Nephron (organoid): Measurements from ENCODE around the gene KMT2D.

ENCODE experiments used
- H3K27ac Mint-ChIP-seq, 3 experiments: 2 replicates each; pipeline ENCODE4 v1.8.0; 2020; ENCODE audit warnings: mixed read lengths in 3 of 3, mild to moderate bottlenecking in 2 of 3, moderate library complexity in 1 of 3
- H3K27me3 Mint-ChIP-seq: 2 replicates; pipeline ENCODE4 v1.8.0; 2021; ENCODE audit warnings: low read depth, mild to moderate bottlenecking, moderate library complexity, mixed read lengths
- H3K36me3 Mint-ChIP-seq: 2 replicates; pipeline ENCODE4 v1.8.0; 2020; ENCODE audit warnings: low read depth, mixed read lengths
- H3K4me1 Mint-ChIP-seq: 2 replicates; pipeline ENCODE4 v1.8.0; 2020; ENCODE audit warnings: mixed read lengths
- H3K4me3 Mint-ChIP-seq, 3 experiments: 2 replicates each; pipeline ENCODE4 v1.8.0; 2020; ENCODE audit warnings: mild to moderate bottlenecking in 3 of 3, mixed read lengths in 3 of 3, moderate library complexity in 2 of 3
- H3K9me3 Mint-ChIP-seq: 2 replicates; pipeline ENCODE4 v1.8.0; 2020; ENCODE audit warnings: mixed read lengths
- TF ChIP-seq, protein P1 (sequence below), 3 experiments: fragments of 200-600 bp; sonication (generic); IDR thresholded peaks; one replicate each; pipeline ENCODE4 v1.5.0; 2021; ENCODE audit warnings: antibody characterized with exemption in 3 of 3; ENCODE audit not compliant: unreplicated experiment in 3 of 3

Gene KMT2D

DNA sequence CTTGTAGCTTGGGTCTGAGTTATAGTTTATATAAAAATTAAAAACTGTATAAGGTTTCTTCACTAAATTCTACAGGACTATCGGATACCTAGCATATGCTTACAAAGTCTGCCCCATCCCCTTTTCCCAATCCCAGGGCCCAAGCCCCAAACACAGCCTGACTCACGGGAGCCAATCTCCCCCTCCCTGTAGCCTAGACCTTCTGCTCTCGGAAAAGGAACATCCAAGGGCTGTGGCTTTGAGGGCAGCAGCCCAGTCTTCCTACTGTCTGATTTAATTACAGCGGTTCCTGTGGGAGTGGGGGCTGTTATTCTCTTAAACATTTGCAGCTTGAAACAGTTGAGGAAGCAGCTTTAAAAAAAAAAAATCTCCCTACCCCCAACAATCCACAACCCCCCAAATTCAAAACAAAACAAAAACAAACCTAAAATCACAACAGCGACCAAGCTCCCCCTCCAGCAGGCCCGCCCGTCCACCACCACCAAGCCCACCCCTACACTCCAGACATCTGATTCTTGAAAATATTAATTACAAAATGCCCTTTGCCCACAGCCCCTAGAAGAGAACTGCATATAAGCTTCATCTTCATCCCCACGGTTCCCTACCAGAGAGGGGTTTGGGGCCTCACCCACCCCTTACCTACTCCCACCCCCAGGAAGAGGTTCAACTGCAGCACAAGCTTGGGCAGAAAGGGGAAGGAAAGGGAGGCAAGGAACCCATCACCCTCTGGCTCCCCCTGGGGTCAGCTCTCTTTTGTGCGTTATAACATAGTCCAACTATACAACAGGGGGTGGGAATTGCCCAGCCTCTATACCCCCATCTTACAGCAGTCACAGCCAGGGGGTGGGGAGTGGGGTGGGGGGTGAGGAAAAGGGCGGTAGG, 40.9 kb downstream of the KMT2D start:
- Mint-ChIP-seq H3K4me3 (peak overlapping the region; percentile 96 to 98 (median 98)), H3K27ac (peak overlapping the region; percentile 98 to 99 (median 99)), H3K27me3 (no peaks in the 10 kb centered on the region), H3K36me3 (peaks cover 27% of the 10 kb centered on the region), H3K4me1 (peaks cover 37% of the 10 kb centered on the region), H3K9me3 (no peaks in the 10 kb centered on the region)
- TF ChIP-seq, protein P1, sequence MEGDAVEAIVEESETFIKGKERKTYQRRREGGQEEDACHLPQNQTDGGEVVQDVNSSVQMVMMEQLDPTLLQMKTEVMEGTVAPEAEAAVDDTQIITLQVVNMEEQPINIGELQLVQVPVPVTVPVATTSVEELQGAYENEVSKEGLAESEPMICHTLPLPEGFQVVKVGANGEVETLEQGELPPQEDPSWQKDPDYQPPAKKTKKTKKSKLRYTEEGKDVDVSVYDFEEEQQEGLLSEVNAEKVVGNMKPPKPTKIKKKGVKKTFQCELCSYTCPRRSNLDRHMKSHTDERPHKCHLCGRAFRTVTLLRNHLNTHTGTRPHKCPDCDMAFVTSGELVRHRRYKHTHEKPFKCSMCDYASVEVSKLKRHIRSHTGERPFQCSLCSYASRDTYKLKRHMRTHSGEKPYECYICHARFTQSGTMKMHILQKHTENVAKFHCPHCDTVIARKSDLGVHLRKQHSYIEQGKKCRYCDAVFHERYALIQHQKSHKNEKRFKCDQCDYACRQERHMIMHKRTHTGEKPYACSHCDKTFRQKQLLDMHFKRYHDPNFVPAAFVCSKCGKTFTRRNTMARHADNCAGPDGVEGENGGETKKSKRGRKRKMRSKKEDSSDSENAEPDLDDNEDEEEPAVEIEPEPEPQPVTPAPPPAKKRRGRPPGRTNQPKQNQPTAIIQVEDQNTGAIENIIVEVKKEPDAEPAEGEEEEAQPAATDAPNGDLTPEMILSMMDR (IDR thresholded peaks at IDR 0.05; ENCODE audit: unreplicated experiment in 3 of 3), result no peak

DNA sequence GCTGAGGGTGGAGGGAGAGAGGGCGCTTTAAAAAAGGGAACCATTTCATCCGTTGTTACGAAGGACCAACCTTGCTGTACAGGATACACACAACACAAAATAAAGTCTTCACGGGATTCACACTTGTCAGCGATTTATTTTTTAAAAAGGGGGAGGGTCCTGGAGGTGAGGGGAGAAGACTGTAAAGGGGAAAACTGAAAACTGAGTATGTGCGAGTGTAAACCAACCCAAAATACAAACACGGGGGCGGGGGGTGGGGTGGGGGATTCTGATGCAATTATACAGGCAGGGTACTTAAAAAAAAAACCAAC, 41.5 kb downstream of the KMT2D start:
- Mint-ChIP-seq H3K4me1 (peaks cover 42% of the 10 kb centered on the region), H3K4me3 (peak overlapping the region; percentile 96 to 98 (median 98)), H3K9me3 (no peaks in the 10 kb centered on the region), H3K36me3 (peaks cover 26% of the 10 kb centered on the region), H3K27me3 (no peaks in the 10 kb centered on the region), H3K27ac (peak overlapping the region; percentile 98 to 99 (median 99))
- TF ChIP-seq, protein P1 (IDR thresholded peaks at IDR 0.05; ENCODE audit: unreplicated experiment in 3 of 3), result no peak

- H3K27ac Mint-ChIP-seq, result peak within 1 kb of the TSS; percentile 98 to 99 (median 99)
- peaks cover 25% of the 10 kb centered on the region for H3K36me3 Mint-ChIP-seq
- H3K4me3 Mint-ChIP-seq, result peak within 1 kb of the TSS; percentile 96 to 98 (median 98)
- no peaks in the 10 kb centered on the region for H3K27me3 Mint-ChIP-seq
- no peaks in the 10 kb centered on the region for H3K9me3 Mint-ChIP-seq
- TF ChIP-seq, protein P1 (IDR thresholded peaks at IDR 0.05; ENCODE audit: unreplicated experiment in 3 of 3), result peak; percentile 43 to 58 (median 50)
- H3K4me1 Mint-ChIP-seq, result peaks cover 42% of the 10 kb centered on the region
Measured at GRCh38 chr12:49018261-49019119, 42.1 kb downstream of the KMT2D start, which contains the start of gene PRKAG1. Gene PRKAG1 (minus strand): TSS chr12:49018776. CDS start chr12:49018740, 36 bp downstream.

DNA sequence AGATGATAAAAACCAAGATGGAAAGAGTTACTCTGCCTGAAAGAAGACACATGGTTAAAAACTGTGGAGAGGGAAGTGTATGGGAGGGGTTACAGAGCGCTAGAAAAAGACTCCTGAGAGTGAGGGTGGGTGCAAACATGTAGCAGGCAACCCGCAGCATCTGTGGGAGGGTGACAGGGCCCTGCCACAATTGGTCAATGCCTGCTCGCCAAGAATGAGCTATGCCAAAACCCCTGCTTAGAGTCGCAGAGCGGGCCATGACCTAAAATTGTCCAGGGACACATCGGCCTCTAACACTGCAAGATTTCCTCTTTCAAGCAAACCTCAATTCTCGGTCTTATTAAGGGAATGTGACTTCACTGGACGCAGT, 42.7 kb downstream of the KMT2D start:
- Mint-ChIP-seq H3K4me1 (peaks cover 42% of the 10 kb centered on the region), H3K4me3 (peak overlapping the region; percentile 96 to 98 (median 98)), H3K27me3 (no peaks in the 10 kb centered on the region), H3K9me3 (no peaks in the 10 kb centered on the region), H3K27ac (peak overlapping the region; percentile 98 to 99 (median 99)), H3K36me3 (peaks cover 19% of the 10 kb centered on the region)
- TF ChIP-seq, protein P1 (IDR thresholded peaks at IDR 0.05; ENCODE audit: unreplicated experiment in 3 of 3), result no peak

DNA sequence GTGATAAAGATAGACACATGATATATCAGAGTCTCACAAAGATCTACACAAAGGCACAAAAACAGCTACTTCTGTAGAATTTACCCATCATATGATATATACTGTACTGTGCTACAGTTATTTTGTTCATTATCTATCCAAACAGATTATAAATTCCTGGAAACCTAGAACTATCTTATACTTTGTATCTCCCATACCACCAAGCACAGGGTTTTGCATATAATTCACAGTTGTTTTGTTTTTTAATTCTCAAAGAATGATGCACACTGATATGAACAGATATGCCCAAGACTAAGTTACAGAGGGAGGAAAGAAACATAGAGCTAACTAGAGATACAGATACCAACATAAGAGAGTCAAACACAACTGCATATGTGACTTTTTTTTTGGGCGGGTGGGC, 45.4 kb downstream of the KMT2D start:
- Mint-ChIP-seq H3K9me3 (no peaks in the 10 kb centered on the region), H3K27ac (peak overlapping the region; percentile 6 to 66 (median 25)), H3K4me3 (peak overlapping the region in 2 of 3 experiments; percentile 37 to 44), H3K4me1 (peaks cover 42% of the 10 kb centered on the region), H3K27me3 (no peaks in the 10 kb centered on the region), H3K36me3 (peaks cover 10% of the 10 kb centered on the region)
- TF ChIP-seq, protein P1 (IDR thresholded peaks at IDR 0.05; ENCODE audit: unreplicated experiment in 3 of 3), result no peak
